Cardiac muscle cell (in vitro differentiated cells and primary cell): Measurements from ENCODE around the gene ATP5PB. TPM values are rescaled to one million over a fixed set of nuclear protein-coding genes. Genes with fewer than 3 reads are reported as not detected.

ENCODE experiments used
- DNase-seq, 2 donors: peaks; one replicate each; pipeline versions ENCODE4 v3.0.0 to v3.0.0-alpha.2; 2010 to 2017; ENCODE audit warnings: low read depth in 1 of 2, low spot score in 1 of 2
- H3K27ac ChIP-seq: fragments of 200-600 bp; sonication (generic); 2 replicates; pipeline ENCODE4 v1.5.1; 2016
- H3K27me3 ChIP-seq: fragments of 200-600 bp; sonication (generic); 2 replicates; pipeline ENCODE4 v1.6.0; 2016; ENCODE audit warnings: control low read depth
- H3K36me3 ChIP-seq: fragments of 200-600 bp; sonication (generic); 2 replicates; pipeline ENCODE4 v1.5.1; 2016; ENCODE audit warnings: control low read depth
- H3K4me1 ChIP-seq: fragments of 200-600 bp; sonication (generic); 2 replicates; pipeline ENCODE4 v1.8.1; 2017; ENCODE audit warnings: low read depth, mild to moderate bottlenecking, mixed run types
- H3K4me3 ChIP-seq: fragments of 200-600 bp; sonication (generic); 2 replicates; pipeline ENCODE4 v1.5.1; 2016; ENCODE audit warnings: mild to moderate bottlenecking
- H3K9me3 ChIP-seq: fragments of 200-600 bp; sonication (generic); 2 replicates; pipeline ENCODE4 v1.5.1; 2017; ENCODE audit warnings: low read depth, mild to moderate bottlenecking, control low read depth
- CTCF ChIP-seq: IDR thresholded peaks from 2 replicates; pipeline ENCODE4 v1.5.1; 2012; ENCODE audit warnings: low read depth, mild to moderate bottlenecking, low read length
- polyA plus RNA-seq: library from polyadenylated mRNA; unstranded; fragments of >200 nt; fragmentation: Nextera tagmentation; extraction: Ambion mirVana; gene quantifications from 2 replicates; pipeline ENCODE4 v1.2.1, GENCODE V29; 2016
- total RNA-seq: library from RNA; depleted of rRNA; stranded (reverse); fragments of >200 nt; gene quantifications from 2 replicates; pipeline ENCODE4 v1.2.3, GENCODE V29; 2016

The ATP5PB gene
- total and polyA plus RNA-seq, 2 experiments from 2014 or later, result 247 to 601 TPM

GRCh38 chr1:111407301-111407700 lies 42.0 kb upstream of the ATP5PB start:
- H3K27me3 ChIP-seq, result no peaks in the 10 kb centered on the region
- H3K9me3 ChIP-seq, result no peaks in the 10 kb centered on the region
- H3K27ac ChIP-seq, result no peak overlapping the region
- no peak for DNase-seq
- no peaks in the 10 kb centered on the region for H3K36me3 ChIP-seq
- H3K4me3 ChIP-seq, result no peak overlapping the region
- H3K4me1 ChIP-seq, result no peaks in the 10 kb centered on the region
- TF ChIP-seq CTCF, result no peak

- TF ChIP-seq CTCF, result no peak
- H3K27me3 ChIP-seq, result no peaks in the 10 kb centered on the region
- no peaks in the 10 kb centered on the region for H3K9me3 ChIP-seq
- no peak overlapping the region for H3K27ac ChIP-seq
- no peak for DNase-seq
- no peak overlapping the region for H3K4me3 ChIP-seq
- no peaks in the 10 kb centered on the region for H3K4me1 ChIP-seq
- H3K36me3 ChIP-seq, result no peaks in the 10 kb centered on the region
Measured at GRCh38 chr1:111412839-111413238, 36.4 kb upstream of the ATP5PB start.

- H3K4me1 ChIP-seq, result no peaks in the 10 kb centered on the region
- no peak overlapping the region for H3K4me3 ChIP-seq
- no peak for DNase-seq
- H3K27ac ChIP-seq, result no peak overlapping the region
- no peaks in the 10 kb centered on the region for H3K36me3 ChIP-seq
- no peak for TF ChIP-seq CTCF
- no peaks in the 10 kb centered on the region for H3K9me3 ChIP-seq
- no peaks in the 10 kb centered on the region for H3K27me3 ChIP-seq
Measured at GRCh38 chr1:111414756-111415155, 34.5 kb upstream of the ATP5PB start.

GRCh38 chr1:111415461-111415860 lies 33.8 kb upstream of the ATP5PB start:
- Histone ChIP-seq H3K27me3 (no peaks in the 10 kb centered on the region), H3K4me1 (no peaks in the 10 kb centered on the region), H3K9me3 (no peaks in the 10 kb centered on the region), H3K36me3 (no peaks in the 10 kb centered on the region), H3K4me3 (no peak overlapping the region), H3K27ac (no peak overlapping the region)
- no peak for TF ChIP-seq CTCF
- no peak for DNase-seq

GRCh38 chr1:111417755-111418154 lies 31.5 kb upstream of the ATP5PB start:
- no peak overlapping the region for H3K4me3 ChIP-seq
- TF ChIP-seq CTCF, result no peak
- peaks cover 3% of the 10 kb centered on the region for H3K36me3 ChIP-seq
- H3K27ac ChIP-seq, result no peak overlapping the region
- H3K27me3 ChIP-seq, result no peaks in the 10 kb centered on the region
- no peaks in the 10 kb centered on the region for H3K9me3 ChIP-seq
- H3K4me1 ChIP-seq, result no peaks in the 10 kb centered on the region
- no peak for DNase-seq

- Histone ChIP-seq H3K9me3 (no peaks in the 10 kb centered on the region), H3K4me1 (no peaks in the 10 kb centered on the region), H3K4me3 (no peak overlapping the region), H3K27me3 (no peaks in the 10 kb centered on the region), H3K36me3 (peaks cover 3% of the 10 kb centered on the region), H3K27ac (no peak overlapping the region)
- DNase-seq, result no peak
- TF ChIP-seq CTCF, result no peak
Measured at GRCh38 chr1:111419037-111419436, 30.2 kb upstream of the ATP5PB start.
